Right ventricle myocardium superior (tissue), 1 donor: ENCODE data around the gene STX12. TPM values are rescaled to one million over a fixed set of nuclear protein-coding genes. Genes with fewer than 3 reads are reported as not detected.
A peak's percentile ranks its signal among the peaks of the same experiment; 100 is the strongest.

Experiments used
- ATAC-seq: fragments of 200-7000 bp; cut with Tn5 transposase; one replicate; pipeline ENCODE4 v1.9.1; 2020; ENCODE audit warnings: mild to moderate bottlenecking; ENCODE audit not compliant: poor library complexity
- DNase-seq: peaks from one replicate; pipeline ENCODE4 v3.0.0-alpha.2; 2020
- intact Hi-C: fragments of 100-400 bp; cut with DNase I; formaldehyde crosslinking; loops from one replicate; pipeline ENCODE4 v1.11.2; 2022
- long read RNA-seq: library from polyadenylated mRNA; unstranded; transcript quantifications from one replicate; pipeline ENCODE4 v2.0.0, GENCODE V29; 2021
- total RNA-seq: library from RNA; stranded (reverse); fragmentation: NEBNext Ultra II Directional; extraction: Animal tissue kit (Norgen Biotek cat#: 25700); gene quantifications from one replicate; pipeline ENCODE4 v1.2.1, GENCODE V29; 2021
- donor health status: DM: no; HTN: yes; CAD: no; lungs with severe emphysema.

The STX12 gene
- total RNA-seq: 19.0 TPM
- long read RNA-seq, transcript STX12-201 (9 exons, 3,079 nt): major isoform, 114 of 115 reads
- long read RNA-seq, partial matches to known transcripts: 0 of 115 reads
- long read RNA-seq, other reads (novel, unspliced or antisense): 1 of 115 reads

DNA sequence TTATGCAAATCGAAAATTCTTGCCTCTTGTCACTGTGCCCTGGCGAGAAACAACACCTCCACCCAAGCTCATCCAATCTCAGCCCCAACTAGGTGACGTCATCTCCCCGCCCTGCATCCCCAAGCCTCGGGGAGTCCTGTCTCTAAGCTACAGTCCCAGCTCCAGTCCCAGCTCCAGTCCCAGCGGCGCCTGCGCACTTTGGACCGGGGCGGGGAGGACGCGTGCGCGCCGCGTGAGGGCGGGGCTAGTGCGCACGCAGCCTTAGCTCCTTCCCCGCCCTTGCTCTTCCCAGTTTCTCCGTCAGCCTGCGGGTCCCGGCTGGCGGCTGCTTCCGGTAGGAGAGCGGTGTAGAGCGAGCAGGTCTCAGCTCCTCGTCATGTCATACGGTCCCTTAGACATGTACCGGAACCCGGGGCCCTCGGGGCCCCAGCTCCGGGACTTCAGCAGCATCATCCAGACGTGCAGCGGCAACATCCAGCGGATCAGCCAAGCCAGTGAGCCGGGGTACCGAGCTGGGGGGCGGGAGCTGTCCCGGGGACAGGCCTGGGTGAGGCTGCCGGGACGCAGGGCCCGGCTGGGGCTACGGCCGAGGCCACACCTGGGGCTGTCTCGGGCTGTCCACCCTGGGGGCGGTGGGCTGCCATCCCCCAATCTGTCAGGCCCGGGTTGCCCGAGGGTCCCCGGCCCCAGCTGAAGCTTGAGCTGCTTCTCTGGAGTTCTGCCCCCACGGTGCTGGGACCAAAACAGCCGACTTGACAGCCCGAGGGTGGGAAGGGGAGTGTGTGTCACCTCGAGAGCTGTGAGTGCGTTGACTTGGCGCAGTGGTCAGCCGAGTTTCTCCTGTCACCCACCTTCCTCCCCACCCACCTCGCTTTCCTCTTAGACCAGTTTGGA is at the start of gene STX12:
TSS of gene STX12 (plus strand) at position 288 of the 894 bp plus-strand sequence. CDS start at position 377, 89 bp downstream.
- DNase-seq: peak; percentile 99
- intact Hi-C loops: no loop called here
- ATAC-seq: peak; percentile 100

DNA sequence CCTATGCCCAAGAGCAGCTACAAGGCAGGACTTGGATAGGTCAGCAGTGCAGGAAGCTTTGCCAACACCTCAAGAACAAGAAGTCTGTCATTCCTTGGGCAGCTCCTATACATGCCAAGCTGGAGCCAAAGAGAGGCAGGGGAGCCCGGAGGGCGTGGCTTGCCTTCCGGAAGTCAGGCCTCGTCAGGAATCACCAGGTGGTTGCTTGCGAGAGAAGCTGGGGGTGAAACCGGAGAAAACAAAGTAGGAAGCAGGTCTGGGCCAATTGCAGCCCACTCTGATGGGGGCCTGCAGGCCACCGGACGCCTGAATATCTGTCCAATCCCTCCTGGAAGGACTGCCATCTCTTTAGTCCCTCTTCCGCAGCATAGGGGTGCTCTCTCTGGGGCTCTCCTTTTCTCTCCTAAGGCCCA is 48.1 kb upstream of the STX12 start:
- DNase-seq: peak; percentile 61
- ATAC-seq: no peak

DNA sequence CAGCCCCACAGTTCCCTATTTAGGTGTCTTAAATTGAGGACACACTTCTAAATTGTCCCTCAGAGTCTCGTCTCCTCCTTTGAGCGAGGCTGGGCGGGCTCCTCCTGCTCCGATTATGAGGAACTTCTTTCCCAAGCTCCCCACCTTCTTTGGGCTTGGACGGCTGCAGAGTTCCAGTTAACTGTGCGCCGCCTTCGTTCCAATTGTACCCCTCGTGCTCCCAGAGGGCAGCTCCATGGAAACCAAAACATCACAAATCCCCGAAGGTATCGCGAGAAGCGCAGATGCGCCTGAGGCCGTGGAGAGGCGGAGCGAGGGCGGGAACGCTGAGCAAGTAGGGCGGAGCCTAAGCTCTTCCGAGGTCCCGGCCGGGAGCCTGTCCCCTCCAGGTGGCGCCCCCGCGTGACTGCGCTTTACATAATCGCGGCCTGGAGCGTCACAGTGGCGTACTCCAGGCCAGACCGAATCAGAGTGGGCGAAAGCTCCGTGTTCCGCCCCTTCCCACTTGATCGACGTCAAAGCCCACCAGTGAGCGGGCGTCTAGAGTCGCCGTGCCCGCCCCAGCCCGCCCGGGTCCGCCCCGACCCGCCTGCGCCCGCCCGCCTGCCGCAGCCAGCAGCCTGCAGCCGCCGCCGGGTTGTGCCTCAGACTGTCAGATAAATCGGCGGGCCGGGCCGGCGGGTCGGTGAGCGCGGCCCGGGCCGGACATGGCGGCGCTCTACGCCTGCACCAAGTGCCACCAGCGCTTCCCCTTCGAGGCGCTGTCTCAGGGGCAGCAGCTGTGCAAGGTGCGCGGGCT is 47.4 kb upstream of the STX12 start, which contains the start of gene FAM76A:
TSS of gene FAM76A (plus strand) at position 588 of the 799 bp plus-strand sequence. CDS start at position 708, 120 bp downstream.
- intact Hi-C loops: no loop called here

More for the DNA sequence above, 48.1 kb upstream of the STX12 start:
- intact Hi-C loops: loop anchor here (5.0 kb wide), 1 partner anchor 53 kb away; the partner anchor contains the start of gene IFI6

GRCh38 chr1:27726173-27727044 is 46.6 kb upstream of the STX12 start:
- peak; percentile 76 for DNase-seq
- intact Hi-C loops: no loop called here

More for the DNA sequence above, 47.4 kb upstream of the STX12 start, which contains the start of gene FAM76A:
- ATAC-seq: peak; percentile 98
- DNase-seq: peak; percentile 100

DNA sequence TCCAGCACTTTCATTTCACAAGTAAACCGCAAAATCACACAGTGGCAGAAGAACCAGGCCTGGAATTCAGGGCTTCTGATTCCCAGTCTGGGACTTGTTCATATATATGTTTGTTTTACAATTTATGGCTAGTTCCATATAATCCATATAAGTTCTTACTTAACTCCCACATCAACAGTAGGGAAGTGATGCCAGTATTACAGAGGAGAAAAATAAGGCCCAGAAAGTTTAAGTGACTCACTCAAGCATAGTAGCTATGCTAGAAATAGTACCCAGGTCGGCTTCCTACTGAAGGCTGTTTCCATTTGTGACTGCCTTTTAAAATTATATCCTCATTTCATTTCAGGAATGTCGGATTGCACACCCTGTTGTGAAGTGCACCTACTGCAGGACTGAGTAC is 45.9 kb upstream of the STX12 start:
- DNase-seq (no peak), ATAC-seq (no peak)
- intact Hi-C loops: no loop called here

More at GRCh38 chr1:27726173-27727044, 46.6 kb upstream of the STX12 start:
- ATAC-seq: peak; percentile 26

GRCh38 chr1:27736252-27736651 is 36.8 kb upstream of the STX12 start:
- intact Hi-C loops: no loop called here
- no peak for DNase-seq
- no peak for ATAC-seq

- no peak for DNase-seq
- intact Hi-C loops: no loop called here
- no peak for ATAC-seq
These were observed 31.9 kb upstream of the STX12 start for GRCh38 chr1:27741121-27741520.

GRCh38 chr1:27744556-27744955 is 28.5 kb upstream of the STX12 start:
- ATAC-seq (no peak), DNase-seq (no peak)
- intact Hi-C loops: no loop called here

DNA sequence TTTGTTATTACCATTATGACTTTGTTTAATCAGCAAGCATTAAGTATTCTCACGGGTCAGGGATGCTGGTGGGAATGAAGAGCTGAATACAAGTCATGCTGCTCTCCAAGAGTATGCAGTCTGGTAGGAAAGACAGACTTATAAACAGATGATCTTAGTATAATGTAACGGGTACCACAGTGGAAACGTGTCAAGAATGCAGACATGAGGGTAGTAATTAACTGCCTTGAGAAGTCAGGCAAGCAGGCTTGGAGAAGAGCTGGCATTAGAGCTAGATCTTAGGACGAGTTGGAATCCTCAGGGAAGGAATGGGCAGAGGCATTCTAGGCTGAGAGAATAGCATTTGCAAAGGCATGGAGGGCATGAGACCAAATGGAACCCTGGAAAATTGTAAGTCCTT is 27.6 kb upstream of the STX12 start:
- no peak for ATAC-seq
- intact Hi-C loops: no loop called here

DNA sequence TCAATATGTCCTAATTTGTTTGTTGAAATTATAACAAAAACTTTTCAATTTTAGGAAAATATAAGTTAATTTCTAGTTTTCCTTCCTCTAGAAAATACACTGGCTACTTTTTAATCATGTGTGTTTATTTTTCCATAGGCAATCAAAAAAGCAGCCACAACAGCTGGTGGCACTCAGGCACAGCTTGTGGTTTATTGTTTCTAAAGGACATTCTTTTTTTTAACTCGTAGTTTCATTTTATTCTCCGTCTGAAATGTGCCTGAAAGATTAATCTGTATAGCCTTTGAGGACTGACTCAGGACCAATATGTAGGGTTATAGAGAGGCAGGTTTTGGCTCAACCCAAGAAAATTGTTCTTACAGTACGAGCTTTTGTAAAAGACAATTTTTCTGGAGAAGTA is 20.7 kb upstream of the STX12 start:
- intact Hi-C loops: no loop called here
- no peak for DNase-seq
- no peak for ATAC-seq

More for the DNA sequence above, 27.6 kb upstream of the STX12 start:
- no peak for DNase-seq

- ATAC-seq (no peak), DNase-seq (no peak)
- intact Hi-C loops: no loop called here
These were observed 17.7 kb upstream of the STX12 start for GRCh38 chr1:27755286-27755685.

- DNase-seq (no peak), ATAC-seq (peak; percentile 82)
- intact Hi-C loops: no loop called here
These were observed 17.2 kb upstream of the STX12 start for GRCh38 chr1:27755865-27756264.

DNA sequence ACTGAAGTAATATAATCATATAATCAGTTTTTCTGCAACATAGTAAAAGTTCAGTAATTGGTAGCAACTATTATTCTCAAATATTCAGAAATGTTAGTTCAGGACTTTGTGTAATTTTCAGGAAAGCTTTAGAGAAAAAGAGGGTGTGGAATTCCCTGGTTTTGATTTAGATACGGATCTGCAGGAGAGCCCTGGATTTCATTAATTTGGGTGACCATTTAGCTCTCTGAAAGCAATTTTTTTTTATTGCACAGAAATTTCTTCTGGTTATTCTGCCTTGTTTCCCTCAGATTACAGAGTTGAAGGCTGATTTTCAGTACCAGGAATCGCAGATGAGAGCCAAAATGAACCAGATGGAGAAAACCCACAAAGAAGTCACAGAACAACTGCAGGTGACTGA is 13.8 kb upstream of the STX12 start:
- ATAC-seq (no peak), DNase-seq (no peak)
- intact Hi-C loops: no loop called here

DNA sequence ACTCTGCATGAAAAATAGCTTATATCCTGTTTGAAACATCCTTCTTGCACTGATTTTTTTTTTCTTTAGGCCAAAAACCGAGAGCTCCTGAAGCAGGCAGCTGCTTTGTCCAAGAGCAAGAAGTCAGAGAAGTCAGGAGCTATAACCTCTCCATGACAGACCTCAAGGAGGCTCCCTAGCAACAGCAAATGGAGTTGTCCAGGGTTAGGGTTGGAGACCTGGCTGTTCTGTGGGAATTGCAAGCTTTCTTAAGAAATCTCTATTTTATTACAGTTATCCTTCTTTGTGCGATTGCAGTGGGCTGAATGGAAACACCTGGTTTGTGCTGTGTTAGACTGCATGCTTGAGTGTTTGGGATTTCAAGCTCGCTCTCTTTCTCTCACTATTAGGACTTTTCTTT is 12.6 kb upstream of the STX12 start:
- no peak for DNase-seq
- intact Hi-C loops: no loop called here
- ATAC-seq: no peak

GRCh38 chr1:27762033-27762432 is 11.0 kb upstream of the STX12 start:
- ATAC-seq: no peak
- intact Hi-C loops: no loop called here

GRCh38 chr1:27763358-27763757 is 9.7 kb upstream of the STX12 start:
- DNase-seq (no peak), ATAC-seq (no peak)
- intact Hi-C loops: no loop called here

More at GRCh38 chr1:27762033-27762432, 11.0 kb upstream of the STX12 start:
- no peak for DNase-seq

GRCh38 chr1:27770293-27770830 is 2.7 kb upstream of the STX12 start:
- ATAC-seq (no peak), DNase-seq (no peak)
- intact Hi-C loops: no loop called here
